Fibroblast of lung (primary cell): ENCODE measurements around the gene ATL1. TPM values are rescaled to one million over a fixed set of nuclear protein-coding genes. Genes with fewer than 3 reads are reported as not detected.
"Not testable (repeated sequence)": the region's sequence is repeated elsewhere in the genome, so short reads cannot be mapped to it uniquely, and the experiment has no call there.

Experiments
- DNase-seq, 2 donors: peaks; one replicate each; pipeline versions ENCODE4 v3.0.0 to v3.0.0-alpha.2; 2010; ENCODE audit warnings: low read depth in 2 of 2
- H2AFZ ChIP-seq: 2 replicates; pipeline ENCODE4 v1.5.1; 2012; ENCODE audit warnings: low read length, control low read depth, inconsistent platforms
- H3K27ac ChIP-seq: 2 replicates; pipeline ENCODE4 v1.5.1; 2011; ENCODE audit warnings: low read length, control low read depth; ENCODE audit not compliant: insufficient read depth
- H3K27me3 ChIP-seq: 2 replicates; pipeline ENCODE4 v1.5.1; 2011; ENCODE audit warnings: mild to moderate bottlenecking, low read length; ENCODE audit not compliant: control insufficient read depth, insufficient read depth
- H3K36me3 ChIP-seq: 2 replicates; pipeline ENCODE4 v1.5.1; 2011; ENCODE audit warnings: low read length; ENCODE audit not compliant: control insufficient read depth, insufficient read depth
- H3K4me1 ChIP-seq: 2 replicates; pipeline ENCODE4 v1.5.1; 2011; ENCODE audit warnings: low read length; ENCODE audit not compliant: control insufficient read depth, insufficient read depth; ENCODE audit errors: extremely low read depth
- H3K4me2 ChIP-seq: 2 replicates; pipeline ENCODE4 v1.5.1; 2011; ENCODE audit warnings: low read length, control low read depth; ENCODE audit not compliant: insufficient read depth; ENCODE audit errors: extremely low read depth
- H3K4me3 ChIP-seq, 4 experiments: fragments of 200-600 bp in 1 of 4; sonication (generic) in 1 of 4; replicated peaks in 1 of 4; 2 replicates each; pipeline ENCODE4 v1.5.1; 2011 to 2016; ENCODE audit warnings: low read length in 4 of 4, low read depth in 3 of 4, mild to moderate bottlenecking in 3 of 4, control low read depth in 2 of 4, inconsistent platforms in 1 of 4, mixed read lengths in 1 of 4; ENCODE audit not compliant: insufficient read depth in 1 of 4; ENCODE audit errors: control extremely low read depth in 1 of 4
- H3K79me2 ChIP-seq: 2 replicates; pipeline ENCODE4 v1.5.1; 2012; ENCODE audit warnings: mild to moderate bottlenecking, low read length, inconsistent platforms; ENCODE audit not compliant: control insufficient read depth, insufficient read depth
- H3K9ac ChIP-seq: 2 replicates; pipeline ENCODE4 v1.5.1; 2011; ENCODE audit warnings: mild to moderate bottlenecking, low read length, control low read depth; ENCODE audit not compliant: insufficient read depth
- H3K9me3 ChIP-seq: 2 replicates; pipeline ENCODE4 v1.5.1; 2012; ENCODE audit warnings: low read depth, low read length; ENCODE audit not compliant: control insufficient read depth, insufficient read depth
- H4K20me1 ChIP-seq: 2 replicates; pipeline ENCODE4 v1.5.1; 2011; ENCODE audit warnings: low read length; ENCODE audit not compliant: control insufficient read depth, insufficient read depth; ENCODE audit errors: extremely low read depth
- EZH2 ChIP-seq: IDR thresholded peaks from 2 replicates; pipeline ENCODE4 v1.5.1; 2012; ENCODE audit warnings: low read length, control low read depth, mild to moderate bottlenecking; ENCODE audit errors: missing control alignments
- polyA plus RNA-seq, 2 donors: library from polyadenylated mRNA; depleted of rRNA in 1 of 2; stranded (reverse) in 1 of 2; unstranded in 1 of 2; fragments of >200 nt; gene quantifications; 2 replicates each; pipeline ENCODE4 v1.2.1, GENCODE V29; 2011 to 2012; ENCODE audit warnings: missing spikeins in 1 of 2
- total RNA-seq: library from RNA; depleted of rRNA; stranded (reverse); fragments of >200 nt; gene quantifications from 2 replicates; pipeline ENCODE4 v1.2.1, GENCODE V29; 2014
- TF ChIP-seq, protein P1 (sequence below), 2 donors: IDR thresholded peaks in 1 of 2; conservative IDR thresholded peaks in 1 of 2; 1 replicate in 1 of 2; 2 replicates in 1 of 2; pipeline ENCODE4 v1.5.1; 2011 to 2012; ENCODE audit warnings: low read length in 2 of 2, control low read depth in 1 of 2, inconsistent platforms in 1 of 2, low read depth in 1 of 2, mild to moderate bottlenecking in 1 of 2

The ATL1 gene
- total and polyA plus RNA-seq, 2 donors (not counting 1 experiment from before 2014, with no cell fraction given): 14.9 to 16.2 TPM

DNA sequence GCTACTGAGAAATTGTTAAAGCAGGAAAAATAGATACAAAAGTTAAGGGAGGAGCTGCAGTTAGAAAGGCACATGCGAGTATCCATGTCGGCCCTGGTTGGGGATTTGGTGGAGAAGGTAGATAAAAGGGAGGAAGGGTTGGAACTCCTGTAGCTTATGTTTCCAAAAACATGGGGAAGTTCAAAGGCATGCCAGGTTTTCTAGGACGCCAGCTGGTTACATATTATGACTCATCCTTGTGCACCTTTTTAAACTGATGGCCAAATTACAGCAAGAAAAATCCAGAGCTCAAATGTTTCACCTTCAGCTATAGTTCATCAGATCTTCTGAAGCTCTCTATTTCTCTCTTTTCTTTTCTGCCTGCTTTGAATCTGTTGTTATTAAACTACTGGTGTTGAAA, 14.3 kb upstream of the ATL1 start:
- Histone ChIP-seq H2AFZ (no peak overlapping the region), H4K20me1 (no peaks in the 10 kb centered on the region), H3K4me1 (no peaks in the 10 kb centered on the region), H3K79me2 (no peaks in the 10 kb centered on the region), H3K27ac (no peak overlapping the region), H3K27me3 (no peaks in the 10 kb centered on the region), H3K4me3 (no peak overlapping the region), H3K9ac (no peak overlapping the region), H3K9me3 (no peaks in the 10 kb centered on the region), H3K4me2 (no peak overlapping the region), H3K36me3 (no peaks in the 10 kb centered on the region)
- peak in 1 of 2 donors; percentile 23 for DNase-seq
- no peak for TF ChIP-seq EZH2
- TF ChIP-seq, protein P1, sequence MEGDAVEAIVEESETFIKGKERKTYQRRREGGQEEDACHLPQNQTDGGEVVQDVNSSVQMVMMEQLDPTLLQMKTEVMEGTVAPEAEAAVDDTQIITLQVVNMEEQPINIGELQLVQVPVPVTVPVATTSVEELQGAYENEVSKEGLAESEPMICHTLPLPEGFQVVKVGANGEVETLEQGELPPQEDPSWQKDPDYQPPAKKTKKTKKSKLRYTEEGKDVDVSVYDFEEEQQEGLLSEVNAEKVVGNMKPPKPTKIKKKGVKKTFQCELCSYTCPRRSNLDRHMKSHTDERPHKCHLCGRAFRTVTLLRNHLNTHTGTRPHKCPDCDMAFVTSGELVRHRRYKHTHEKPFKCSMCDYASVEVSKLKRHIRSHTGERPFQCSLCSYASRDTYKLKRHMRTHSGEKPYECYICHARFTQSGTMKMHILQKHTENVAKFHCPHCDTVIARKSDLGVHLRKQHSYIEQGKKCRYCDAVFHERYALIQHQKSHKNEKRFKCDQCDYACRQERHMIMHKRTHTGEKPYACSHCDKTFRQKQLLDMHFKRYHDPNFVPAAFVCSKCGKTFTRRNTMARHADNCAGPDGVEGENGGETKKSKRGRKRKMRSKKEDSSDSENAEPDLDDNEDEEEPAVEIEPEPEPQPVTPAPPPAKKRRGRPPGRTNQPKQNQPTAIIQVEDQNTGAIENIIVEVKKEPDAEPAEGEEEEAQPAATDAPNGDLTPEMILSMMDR (conservative IDR thresholded peaks at IDR 0.05 in 1 of 2, IDR thresholded peaks at IDR 0.05 in 1 of 2; ENCODE audit: low read depth in 1 of 2, low read length in 2 of 2): no peak

DNA sequence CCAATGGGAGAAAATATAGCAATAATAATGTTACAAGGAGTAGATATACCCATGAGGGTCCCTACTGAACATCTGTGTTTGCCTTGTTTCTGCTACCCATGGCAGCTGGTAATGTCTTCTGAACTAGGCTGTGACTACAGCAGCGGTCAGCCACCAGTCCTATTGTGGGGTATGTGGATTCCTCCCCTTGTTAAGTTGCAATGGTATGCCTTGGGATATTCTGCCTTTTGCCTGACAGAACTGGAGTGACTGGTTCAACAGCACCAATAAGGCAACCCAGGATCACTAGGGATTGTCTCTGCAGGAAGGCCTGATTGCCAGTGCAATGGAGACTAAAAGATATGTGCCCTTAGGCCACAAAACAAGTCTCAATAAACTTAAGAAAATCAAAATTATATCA, 9.7 kb upstream of the ATL1 start:
- TF ChIP-seq, protein P1 (conservative IDR thresholded peaks at IDR 0.05 in 1 of 2, IDR thresholded peaks at IDR 0.05 in 1 of 2; ENCODE audit: low read depth in 1 of 2, low read length in 2 of 2): no peak
- no peaks in the 10 kb centered on the region for H3K79me2 ChIP-seq
- H3K36me3 ChIP-seq: no peaks in the 10 kb centered on the region
- no peaks in the 10 kb centered on the region for H3K9me3 ChIP-seq
- H2AFZ ChIP-seq: no peak overlapping the region
- DNase-seq: no peak
- H4K20me1 ChIP-seq: no peaks in the 10 kb centered on the region
- no peak overlapping the region for H3K27ac ChIP-seq
- no peak overlapping the region for H3K9ac ChIP-seq
- H3K4me1 ChIP-seq: no peaks in the 10 kb centered on the region
- H3K4me3 ChIP-seq: no peak overlapping the region
- no peak overlapping the region for H3K4me2 ChIP-seq
- no peaks in the 10 kb centered on the region for H3K27me3 ChIP-seq

DNA sequence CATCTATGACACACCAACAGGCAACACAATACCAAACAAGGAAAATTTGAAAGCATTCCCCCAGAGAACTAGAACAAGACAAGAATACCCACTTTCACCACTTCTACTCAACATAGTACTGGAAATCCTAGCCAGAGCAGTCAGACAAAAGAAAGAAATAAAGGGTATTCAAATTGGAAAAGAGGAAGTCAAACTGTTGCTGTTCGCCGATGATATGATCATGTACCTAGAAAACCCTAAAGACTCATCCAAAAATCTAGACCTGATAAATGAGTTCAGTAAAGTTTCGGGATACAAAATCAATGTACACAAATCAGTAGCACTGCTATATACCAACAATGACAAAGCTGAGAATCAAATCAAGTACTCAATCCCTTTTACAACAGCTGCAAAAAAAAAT, 8.1 kb upstream of the ATL1 start:
- Histone ChIP-seq H3K79me2 (no peaks in the 10 kb centered on the region), H3K27me3 (no peaks in the 10 kb centered on the region), H3K36me3 (no peaks in the 10 kb centered on the region), H3K4me2 (no peak overlapping the region), H3K9me3 (no peaks in the 10 kb centered on the region), H3K4me3 (no peak overlapping the region), H3K4me1 (no peaks in the 10 kb centered on the region), H2AFZ (no peak overlapping the region), H3K27ac (no peak overlapping the region), H4K20me1 (no peaks in the 10 kb centered on the region), H3K9ac (no peak overlapping the region)
- no peak for DNase-seq
- TF ChIP-seq, protein P1 (conservative IDR thresholded peaks at IDR 0.05 in 1 of 2, IDR thresholded peaks at IDR 0.05 in 1 of 2; ENCODE audit: low read depth in 1 of 2, low read length in 2 of 2): no peak
- TF ChIP-seq EZH2: no peak

- not testable (repeated sequence) for H3K9ac ChIP-seq, H3K79me2 ChIP-seq, H3K4me3 ChIP-seq, H3K27ac ChIP-seq, H3K27me3 ChIP-seq, H3K4me1 ChIP-seq, H3K4me2 ChIP-seq, DNase-seq, H3K36me3 ChIP-seq, H4K20me1 ChIP-seq, H3K9me3 ChIP-seq, H2AFZ ChIP-seq
These were observed 7.1 kb upstream of the ATL1 start for GRCh38 chr14:50552796-50553195.
